ENCODE data around the gene SMARCD1. TPM values are rescaled to one million over a fixed set of nuclear protein-coding genes. Genes with fewer than 3 reads are reported as not detected.

The SMARCD1 gene
- total RNA-seq, 1 experiment from 2014 or later, result 152 TPM

- no peak overlapping the region for H2BK15ac ChIP-seq (ENCODE audit: low read depth, low read length)
- H2AK5ac ChIP-seq (ENCODE audit: insufficient read length, low read length), result no peak overlapping the region
- H3K79me2 ChIP-seq (ENCODE audit: insufficient read depth, low read length), result no peaks in the 10 kb centered on the region
- no peak overlapping the region for H2BK120ac ChIP-seq (ENCODE audit: low read depth, low read length, poor library complexity, severe bottlenecking)
- H3K18ac ChIP-seq (ENCODE audit: insufficient read length, low read depth, low read length), result no peak overlapping the region
- no peaks in the 10 kb centered on the region for H3K9me3 ChIP-seq (ENCODE audit: control insufficient read depth, low read depth, low read length)
- H3K27ac ChIP-seq (ENCODE audit: insufficient read length, low read depth, low read length), result no peak overlapping the region
- H3K23me2 ChIP-seq (ENCODE audit: insufficient read length, low read depth, low read length, poor library complexity, severe bottlenecking), result no peaks in the 10 kb centered on the region
- Mint-ChIP-seq H3K4me3 (0 out of 5 replicates have a peak overlapping the region, but pooled peaks of 1 of the 2 experiments have one; percentile 3), H3K36me3 (ENCODE audit: insufficient read depth in 1 of 3, low read depth in 3 of 3) (peaks cover 2 to 11% (median 7%) of the 10 kb centered on the region in 3 experiments; a peak in 4 of 7 replicates), H3K9me3 (no peaks in the 10 kb centered on the region), H3K27ac (peak overlapping the region in 1 of 3 experiments; percentile 24; a peak in 1 of 7 replicates), H3K27me3 (ENCODE audit: low read depth) (peaks cover 4% of the 10 kb centered on the region), H3K4me1 (peaks cover 35 to 46% of the 10 kb centered on the region in 2 experiments)
- no CpG with 5 or more reads among the region's 12 CpGs for WGBS (ENCODE audit: extremely low coverage, insufficient read length, low lambda C conversion rate)
- no peak overlapping the region for H2AFZ ChIP-seq (ENCODE audit: low read length)
- no peak for DNase-seq
- TF ChIP-seq CTCF (conservative IDR thresholded peaks at IDR 0.05), result no peak
- H3K56ac ChIP-seq (ENCODE audit: insufficient read length, low read depth, low read length), result no peak overlapping the region
- H2BK12ac ChIP-seq (ENCODE audit: insufficient read length, low read depth, low read length), result no peak overlapping the region
- no peak overlapping the region for H3K23ac ChIP-seq (ENCODE audit: insufficient read length, low read depth, low read length)
- no peak overlapping the region for H2BK5ac ChIP-seq (ENCODE audit: insufficient read length, low read length)
- H3T11ph ChIP-seq (ENCODE audit: low read length), result no peak overlapping the region
- H4K91ac ChIP-seq (ENCODE audit: insufficient read length, low read depth, low read length), result no peak overlapping the region
- no peak overlapping the region for H4K8ac ChIP-seq (replicated peaks; ENCODE audit: insufficient read length, low read depth, low read length)
- no peak overlapping the region for H3K4ac ChIP-seq (ENCODE audit: low read depth, low read length)
- no peak overlapping the region for H4K5ac ChIP-seq (ENCODE audit: insufficient read length, low read depth, low read length)
- no peak overlapping the region for H3K14ac ChIP-seq (ENCODE audit: insufficient read depth, low read length)
- no peaks in the 10 kb centered on the region for H4K20me1 ChIP-seq (ENCODE audit: control insufficient read depth, insufficient read depth, insufficient read length)
- H3K4me1 ChIP-seq (ENCODE audit: insufficient read depth, low read length), result peaks cover 10% of the 10 kb centered on the region; the same call in 1 of the 2 replicates
- no peak overlapping the region for H3K4me2 ChIP-seq (ENCODE audit: insufficient read depth, insufficient read length, low read length)
- no peaks in the 10 kb centered on the region for H3K27me3 ChIP-seq (ENCODE audit: insufficient read depth, low read length)
- H3K9ac ChIP-seq (ENCODE audit: extremely low read depth, insufficient read length, low read length), result no peak overlapping the region
- H3K79me1 ChIP-seq (ENCODE audit: insufficient read depth, low read depth, low read length, poor library complexity, severe bottlenecking), result no peaks in the 10 kb centered on the region
- H2BK20ac ChIP-seq (ENCODE audit: low read depth, low read length, poor library complexity, severe bottlenecking), result no peak overlapping the region
Measured at GRCh38 chr12:50105913-50106450, 20.8 kb downstream of the SMARCD1 start.

All from H9 (cell line).